DMS 273 (cell line): ENCODE data around the gene SIVA1.

ENCODE experiments used
- DNase-seq: peaks from one replicate; lab custom pipeline; 2025; ENCODE audit not compliant: unreplicated experiment; lab: John Stamatoyannopoulos, UW

Gene SIVA1

GRCh38 chr14:104770072-104770579, 17.2 kb downstream of the SIVA1 start:
- no peak for DNase-seq

- peak; percentile 57 for DNase-seq
Measured at GRCh38 chr14:104770851-104771272, 17.9 kb downstream of the SIVA1 start.

- no peak for DNase-seq
Measured at GRCh38 chr14:104771374-104771773, 18.4 kb downstream of the SIVA1 start.

- DNase-seq, result no peak
Measured at GRCh38 chr14:104771918-104772706, 19.2 kb downstream of the SIVA1 start.

- no peak for DNase-seq
Measured at GRCh38 chr14:104772707-104773504, 20.0 kb downstream of the SIVA1 start.

- peak; percentile 74 for DNase-seq
Measured at GRCh38 chr14:104773505-104774452, 20.8 kb downstream of the SIVA1 start.

GRCh38 chr14:104774453-104775072, 21.6 kb downstream of the SIVA1 start:
- DNase-seq, result no peak

- DNase-seq, result no peak
Measured at GRCh38 chr14:104775073-104775489, 22.1 kb downstream of the SIVA1 start.

- no peak for DNase-seq
Measured at GRCh38 chr14:104776481-104776880, 23.5 kb downstream of the SIVA1 start.

- no peak for DNase-seq
Measured at GRCh38 chr14:104776961-104777807, 24.2 kb downstream of the SIVA1 start.

- no peak for DNase-seq
Measured at GRCh38 chr14:104777808-104778249, 24.9 kb downstream of the SIVA1 start.

- DNase-seq, result no peak
Measured at GRCh38 chr14:104778694-104779331, 25.9 kb downstream of the SIVA1 start.

- DNase-seq, result no peak
Measured at GRCh38 chr14:104779776-104780512, 27.0 kb downstream of the SIVA1 start.

- no peak for DNase-seq
Measured at GRCh38 chr14:104780513-104781030, 27.6 kb downstream of the SIVA1 start.

GRCh38 chr14:104781271-104782077, 28.5 kb downstream of the SIVA1 start:
- no peak for DNase-seq

- no peak for DNase-seq
Measured at GRCh38 chr14:104782086-104782807, 29.3 kb downstream of the SIVA1 start.

GRCh38 chr14:104782808-104783139, 29.8 kb downstream of the SIVA1 start:
- no peak for DNase-seq
